Embryonic facial prominence (tissue), 1 donor: ENCODE data around the gene NME3.
"Not testable (repeated sequence)": the region's sequence is repeated elsewhere in the genome, so short reads cannot be mapped to it uniquely, and the experiment has no call there.

Experiments
- DNase-seq: peaks from one replicate; pipeline ENCODE4 v3.0.0-alpha.2; 2016; ENCODE audit errors: extremely low spot score

The NME3 gene

GRCh38 chr16:1747934-1748333 lies 23.4 kb downstream of the NME3 start:
- no peak for DNase-seq

GRCh38 chr16:1746693-1747195 lies 24.6 kb downstream of the NME3 start:
- DNase-seq: no peak

GRCh38 chr16:1745900-1746692 lies 25.2 kb downstream of the NME3 start:
- peak; percentile 49 for DNase-seq

GRCh38 chr16:1745181-1745899 lies 26.0 kb downstream of the NME3 start:
- DNase-seq: no peak

- no peak for DNase-seq
These were observed 27.0 kb downstream of the NME3 start for GRCh38 chr16:1744338-1744840.

DNA sequence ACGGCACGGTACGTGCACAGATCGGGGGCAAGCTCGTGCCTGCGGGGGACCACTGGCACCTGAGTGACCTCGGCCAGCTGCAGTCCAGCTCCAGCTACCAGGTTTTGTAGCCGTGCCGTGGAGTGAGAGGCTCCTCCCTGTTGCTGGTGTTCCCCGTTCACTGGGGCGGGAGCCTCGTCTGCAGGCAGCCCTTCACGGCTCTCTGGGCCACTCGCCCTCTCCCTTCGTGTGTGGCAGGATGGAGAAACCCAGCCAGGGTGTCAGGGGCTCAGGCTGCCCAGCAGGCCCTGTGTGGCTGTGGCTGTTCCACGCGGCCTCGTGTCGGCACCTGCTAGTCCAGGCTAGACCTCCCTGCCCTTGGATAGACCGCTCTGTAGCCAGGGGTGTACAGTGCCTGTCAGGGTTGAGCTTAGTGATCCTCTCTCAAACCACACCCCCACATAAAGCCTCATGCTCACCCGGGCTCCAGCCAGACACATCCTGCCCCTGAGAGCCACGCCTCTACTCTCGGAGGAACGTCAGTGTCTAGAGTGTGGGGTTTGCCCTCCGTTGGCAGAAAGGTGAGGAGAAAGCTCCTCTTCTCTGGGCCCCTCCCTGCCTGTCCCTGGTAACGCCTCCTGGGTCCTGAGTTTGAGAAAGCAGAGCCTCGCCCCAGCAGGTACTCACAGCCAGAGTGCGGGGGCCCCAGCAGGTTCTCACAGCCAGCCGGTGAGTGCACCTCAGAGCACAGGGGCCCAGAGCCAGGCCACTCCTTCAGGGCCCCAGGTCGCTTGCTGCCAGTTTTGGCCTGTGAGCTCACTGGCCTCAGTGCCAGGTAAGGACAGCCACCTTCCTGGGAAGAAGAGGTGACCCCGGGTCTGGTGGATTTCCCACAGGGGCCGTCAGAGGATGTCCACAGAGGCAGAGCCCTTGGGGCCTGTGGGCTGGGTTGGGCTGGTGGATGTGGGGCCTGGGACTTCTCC lies 27.7 kb downstream of the NME3 start:
- DNase-seq: no peak

- no peak for DNase-seq
These were observed 29.7 kb downstream of the NME3 start for GRCh38 chr16:1741553-1742165.

DNA sequence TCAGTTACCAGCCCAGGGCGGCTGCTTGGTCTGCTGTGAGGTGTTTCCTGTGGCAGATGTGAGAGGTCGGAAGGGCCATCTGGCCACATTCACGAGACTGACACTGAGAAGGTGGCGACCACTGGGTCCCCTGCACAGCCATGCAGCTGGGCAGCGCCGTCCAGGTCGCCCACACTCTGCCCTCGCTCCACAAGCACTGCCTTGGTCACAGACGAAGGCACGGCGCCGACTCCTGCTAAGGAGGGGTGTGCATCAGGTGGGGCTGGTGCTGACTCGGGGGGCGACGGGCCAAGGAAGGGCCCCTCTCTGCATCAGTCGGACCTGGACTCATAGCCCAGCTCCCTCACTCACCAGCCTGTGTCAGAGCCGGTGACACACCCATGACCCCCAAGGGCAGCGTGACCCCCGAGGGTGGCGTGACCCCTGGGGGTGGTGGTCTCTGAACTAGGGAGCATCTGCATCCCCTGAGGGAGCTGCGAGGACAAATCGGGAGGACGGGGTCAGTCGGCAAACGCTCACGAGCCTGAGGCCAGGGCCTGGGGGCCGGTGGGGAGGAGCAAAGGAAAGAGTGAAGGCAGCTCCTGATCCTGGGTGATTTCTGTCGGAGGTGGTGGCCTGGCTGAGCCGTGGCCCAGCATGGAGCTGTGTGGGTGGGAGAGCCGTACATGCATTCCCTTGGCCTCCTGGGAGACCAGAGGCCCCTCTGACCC lies 30.4 kb downstream of the NME3 start:
- DNase-seq: no peak

- DNase-seq: no peak
These were observed 31.1 kb downstream of the NME3 start for GRCh38 chr16:1740234-1740633.

DNA sequence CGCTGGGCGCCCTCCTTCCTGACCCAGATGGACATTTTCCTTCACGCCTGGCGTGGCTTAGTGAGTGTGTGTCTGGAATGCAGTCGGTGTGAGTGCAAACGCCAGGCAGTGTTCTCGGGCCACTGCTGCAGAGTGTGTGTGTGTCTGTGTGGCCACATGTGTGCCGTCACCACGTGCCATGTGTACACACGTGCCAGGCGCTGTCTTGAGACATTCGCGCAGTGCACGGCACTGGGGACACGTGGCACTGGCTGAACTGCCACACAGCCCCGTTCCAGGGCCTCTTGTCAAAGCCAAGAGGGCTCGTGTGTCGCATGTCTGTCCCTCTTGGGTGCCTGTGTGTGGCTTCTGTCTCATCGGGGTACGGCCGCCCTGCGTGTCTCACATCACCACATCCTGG lies 36.5 kb downstream of the NME3 start:
- DNase-seq: no peak

DNA sequence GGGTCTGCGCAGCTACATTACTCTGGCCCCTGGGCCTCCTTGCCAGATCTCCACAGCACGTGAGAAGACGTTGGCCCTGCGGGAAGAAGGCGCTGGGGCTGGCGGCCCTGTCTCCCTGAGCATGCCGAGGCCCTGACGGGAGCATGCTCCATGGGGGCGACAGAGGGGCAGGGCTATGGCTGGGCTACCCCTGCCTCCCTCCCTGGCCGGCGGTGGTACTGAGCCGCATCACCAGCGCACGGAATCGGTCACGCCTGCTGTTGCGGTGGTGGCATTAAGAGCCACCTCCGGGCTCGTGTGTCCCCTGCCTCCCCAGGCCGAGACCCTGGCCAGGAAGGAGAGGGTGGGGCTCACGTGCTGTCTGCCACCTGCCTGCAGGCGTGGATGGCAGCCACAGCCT lies 37.2 kb downstream of the NME3 start:
- DNase-seq: no peak

DNA sequence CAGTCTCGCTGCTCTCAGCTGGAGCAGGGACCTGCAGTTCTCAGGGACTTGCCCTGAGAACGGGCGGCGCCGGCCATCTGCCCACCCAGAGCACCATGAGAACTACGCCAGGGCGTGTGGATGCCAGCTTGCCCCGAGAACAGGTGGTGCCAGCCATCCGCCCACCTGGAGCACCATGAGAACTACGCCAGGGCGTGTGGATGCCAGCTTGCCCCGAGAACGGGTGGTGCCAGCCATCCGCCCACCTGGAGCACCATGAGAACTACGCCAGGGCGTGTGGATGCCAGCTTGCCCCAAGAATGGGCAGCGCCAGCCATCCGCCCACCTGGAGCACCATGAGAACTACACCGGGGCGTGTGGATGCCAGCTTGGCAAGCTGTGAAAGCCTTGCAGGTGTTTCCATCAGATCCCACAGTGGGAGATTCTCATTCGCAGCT lies 38.8 kb downstream of the NME3 start:
- DNase-seq: not testable (repeated sequence)

GRCh38 chr16:1732071-1732470 lies 39.3 kb downstream of the NME3 start:
- no peak for DNase-seq

DNA sequence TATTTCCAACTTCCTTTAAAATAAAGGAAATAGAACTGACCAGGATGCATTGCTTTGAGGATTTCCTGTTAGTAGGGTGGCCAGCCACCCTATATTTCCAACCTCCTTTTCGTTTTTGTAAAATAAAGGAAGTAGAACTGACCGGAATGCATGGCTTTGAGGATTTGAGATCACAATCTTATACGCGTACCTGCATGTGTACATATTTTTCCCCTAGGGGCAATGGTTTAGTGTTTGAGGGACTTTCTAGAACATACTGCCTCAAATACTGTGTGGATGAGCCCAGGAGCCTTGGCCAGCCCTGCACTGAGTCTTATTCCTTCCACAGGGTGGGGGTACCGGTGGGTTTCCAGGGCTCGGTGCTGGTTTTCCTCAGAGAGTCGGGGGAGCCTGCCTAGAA lies 39.7 kb downstream of the NME3 start:
- DNase-seq: no peak

DNA sequence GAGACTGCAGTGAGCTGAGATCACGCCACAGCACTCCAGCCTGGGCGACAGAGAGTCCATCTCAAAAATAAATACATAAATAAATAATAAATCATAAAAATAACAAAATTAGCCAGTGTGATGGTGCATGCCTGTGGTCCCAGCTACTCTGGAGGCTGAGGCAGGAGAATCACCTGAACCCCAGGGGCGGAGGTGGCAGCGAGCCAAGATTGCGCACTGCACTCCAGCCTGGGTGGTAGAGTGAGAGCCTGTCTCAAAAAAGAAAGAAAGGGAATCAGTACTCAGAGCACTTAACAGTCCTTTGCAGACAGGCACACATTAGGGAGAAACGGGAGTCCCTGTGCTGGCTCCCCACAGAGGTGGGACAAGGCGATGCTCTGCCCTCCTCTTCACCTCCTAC lies 40.3 kb downstream of the NME3 start:
- DNase-seq: no peak

- no peak for DNase-seq
These were observed 41.9 kb downstream of the NME3 start for GRCh38 chr16:1729445-1729844.

GRCh38 chr16:1729026-1729425 lies 42.3 kb downstream of the NME3 start:
- DNase-seq: no peak

GRCh38 chr16:1727651-1728624 lies 43.4 kb downstream of the NME3 start:
- DNase-seq: no peak
